GM06990 (cell line): Measurements from ENCODE around the gene NUP153.
"Not testable (repeated sequence)": the region's sequence is repeated elsewhere in the genome, so short reads cannot be mapped to it uniquely, and the experiment has no call there.

ENCODE experiments used
- DNase-seq: peaks from one replicate; pipeline ENCODE4 v3.0.0-alpha.2; 2011; ENCODE audit not compliant: insufficient read length; ENCODE audit errors: extremely low read depth
- H3K27me3 ChIP-seq: replicated peaks from 2 replicates; pipeline ENCODE4 v1.6.0; 2011; ENCODE audit warnings: low read length; ENCODE audit not compliant: control insufficient read depth, insufficient read depth
- H3K36me3 ChIP-seq: 2 replicates; pipeline ENCODE4 v1.5.1; 2011; ENCODE audit warnings: low read length; ENCODE audit not compliant: control insufficient read depth, insufficient read depth
- H3K4me3 ChIP-seq: replicated peaks from 2 replicates; pipeline ENCODE4 v1.5.1; 2011; ENCODE audit warnings: low read depth, mild to moderate bottlenecking, control low read depth, low read length
- CTCF ChIP-seq: IDR thresholded peaks from 2 replicates; pipeline ENCODE4 v1.5.1; 2011; ENCODE audit warnings: low read length, control low read depth, mild to moderate bottlenecking, inconsistent platforms; ENCODE audit not compliant: insufficient read depth, poor library complexity, severe bottlenecking

The NUP153 gene

GRCh38 chr6:17593246-17593645, 113.5 kb downstream of the NUP153 start:
- no peak for DNase-seq
- Histone ChIP-seq H3K27me3 (no peaks in the 10 kb centered on the region), H3K36me3 (no peaks in the 10 kb centered on the region), H3K4me3 (no peak overlapping the region)
- no peak for TF ChIP-seq CTCF

- Histone ChIP-seq H3K27me3 (no peaks in the 10 kb centered on the region), H3K36me3 (no peaks in the 10 kb centered on the region), H3K4me3 (no peak overlapping the region)
- no peak for DNase-seq
- no peak for TF ChIP-seq CTCF
These were observed 115.4 kb downstream of the NUP153 start for GRCh38 chr6:17591287-17591686.

- Histone ChIP-seq H3K27me3 (no peaks in the 10 kb centered on the region), H3K4me3 (no peak overlapping the region), H3K36me3 (no peaks in the 10 kb centered on the region)
- no peak for TF ChIP-seq CTCF
- no peak for DNase-seq
These were observed 117.2 kb downstream of the NUP153 start for GRCh38 chr6:17589406-17590096.

- Histone ChIP-seq H3K4me3 (no peak overlapping the region), H3K27me3 (no peaks in the 10 kb centered on the region), H3K36me3 (no peaks in the 10 kb centered on the region)
- no peak for TF ChIP-seq CTCF
- DNase-seq, result no peak
These were observed 118.7 kb downstream of the NUP153 start for GRCh38 chr6:17588011-17588410.

- H3K27me3 ChIP-seq, H3K4me3 ChIP-seq, H3K36me3 ChIP-seq, DNase-seq: not testable (repeated sequence)
These were observed 120.1 kb downstream of the NUP153 start for GRCh38 chr6:17586623-17587022.

- H3K36me3 ChIP-seq, result no peaks in the 10 kb centered on the region
- TF ChIP-seq CTCF, result peak; percentile 13
- DNase-seq, result no peak
- H3K4me3 ChIP-seq, result no peak overlapping the region
- H3K27me3 ChIP-seq, result no peaks in the 10 kb centered on the region
These were observed 120.8 kb downstream of the NUP153 start for GRCh38 chr6:17585766-17586490.
